Thyroid gland (tissue), 4 donors: ENCODE measurements around the gene CCDC88A. TPM values are rescaled to one million over a fixed set of nuclear protein-coding genes. Genes with fewer than 3 reads are reported as not detected.

Source experiments
- DNase-seq, 2 donors: peaks; one replicate each; pipeline ENCODE4 v3.0.0-alpha.2; 2019
- H3K27ac ChIP-seq, 3 donors: fragments of 200-600 bp; sonication (generic); 1 replicate in 2 of 3; 2 replicates in 1 of 3; pipeline ENCODE4 v1.5.1; 2016 to 2019; ENCODE audit warnings: mild to moderate bottlenecking in 1 of 3, moderate library complexity in 1 of 3
- H3K27me3 ChIP-seq: fragments of 200-600 bp; sonication (generic); one replicate; pipeline ENCODE4 v1.5.1; 2019
- H3K36me3 ChIP-seq, 2 donors: fragments of 200-600 bp; sonication (generic); one replicate each; pipeline ENCODE4 v1.5.1; 2016 to 2019
- H3K4me1 ChIP-seq, 2 donors: fragments of 200-600 bp; sonication (generic); one replicate each; pipeline ENCODE4 v1.5.1; 2017 to 2019
- H3K4me3 ChIP-seq, 3 donors: fragments of 200-600 bp; sonication (generic); replicated peaks in 1 of 3; 1 replicate in 2 of 3; 2 replicates in 1 of 3; pipeline ENCODE4 v1.5.1; 2016; ENCODE audit warnings: mild to moderate bottlenecking in 1 of 3
- H3K9me3 ChIP-seq: fragments of 200-600 bp; sonication (generic); one replicate; pipeline ENCODE4 v1.5.1; 2017
- POLR2A ChIP-seq, 2 donors: fragments of 450-650 bp; IDR thresholded peaks; one replicate each; pipeline ENCODE4 v1.6.1; 2017; ENCODE audit warnings: antibody characterized with exemption in 2 of 2, mild to moderate bottlenecking in 2 of 2, moderate library complexity in 1 of 2
- WGBS, 2 donors: methylation state at CpG; one replicate each; pipeline ENCODE4 v1.1.5; 2017; 5-methylcytosine and 5-hydroxymethylcytosine counted together
- intact Hi-C: fragments of 100-400 bp; cut with DNase I; formaldehyde crosslinking; loops from one replicate; pipeline ENCODE4 v1.15.1; 2023
- total RNA-seq, 4 donors: library from RNA; depleted of rRNA; stranded (reverse); fragments of >200 nt; gene quantifications; one replicate each; pipeline ENCODE4 v1.2.3, GENCODE V29; 2016
- TF ChIP-seq, protein P1 (sequence below), 6 experiments: fragments of 200-600 bp in 3 of 6; fragments of 450-650 bp in 3 of 6; sonication (generic) in 3 of 6; IDR thresholded peaks; one replicate each; pipeline ENCODE4 v1.5.1; 2016 to 2019; ENCODE audit warnings: antibody characterized with exemption in 6 of 6, mild to moderate bottlenecking in 2 of 6, inconsistent platforms in 1 of 6, moderate library complexity in 1 of 6

The CCDC88A gene
- total RNA-seq, 4 donors from 2014 or later: 35.9 to 51.5 (median 42.5) TPM

DNA sequence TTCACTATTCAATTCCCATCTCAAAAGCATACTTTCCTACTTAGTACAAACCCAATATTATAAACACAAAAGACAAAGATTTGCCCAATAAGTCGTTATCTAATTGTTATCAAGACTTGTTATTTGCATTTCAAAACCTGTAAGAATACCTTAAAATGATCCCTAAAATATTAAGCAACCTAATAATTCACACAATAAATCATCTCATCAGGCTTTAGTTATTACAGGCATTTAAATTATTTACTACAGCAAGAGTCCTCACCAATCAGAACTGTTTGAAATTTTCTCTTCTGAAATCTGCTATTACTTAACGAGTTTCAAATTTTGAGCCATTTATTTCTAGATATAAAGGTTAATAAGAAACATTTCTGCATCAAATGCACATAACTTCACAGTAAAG is 1.6 kb downstream of the CCDC88A start:
- Histone ChIP-seq H3K27me3 (no peaks in the 10 kb centered on the region), H3K4me3 (no peak overlapping the region), H3K36me3 (no peaks in the 10 kb centered on the region), H3K27ac (peak overlapping the region in 1 of 3 donors; percentile 81), H3K9me3 (no peaks in the 10 kb centered on the region), H3K4me1 (peaks cover 5 to 6% of the 10 kb centered on the region in 2 donors)
- intact Hi-C loops: no loop called here
- DNase-seq: no peak
- 44 to 53% methylated on average over 2 of the region's 2 CpGs for WGBS, 2 donors
- no peak for TF ChIP-seq POLR2A (IDR thresholded peaks at IDR 0.05)
- TF ChIP-seq, protein P1, sequence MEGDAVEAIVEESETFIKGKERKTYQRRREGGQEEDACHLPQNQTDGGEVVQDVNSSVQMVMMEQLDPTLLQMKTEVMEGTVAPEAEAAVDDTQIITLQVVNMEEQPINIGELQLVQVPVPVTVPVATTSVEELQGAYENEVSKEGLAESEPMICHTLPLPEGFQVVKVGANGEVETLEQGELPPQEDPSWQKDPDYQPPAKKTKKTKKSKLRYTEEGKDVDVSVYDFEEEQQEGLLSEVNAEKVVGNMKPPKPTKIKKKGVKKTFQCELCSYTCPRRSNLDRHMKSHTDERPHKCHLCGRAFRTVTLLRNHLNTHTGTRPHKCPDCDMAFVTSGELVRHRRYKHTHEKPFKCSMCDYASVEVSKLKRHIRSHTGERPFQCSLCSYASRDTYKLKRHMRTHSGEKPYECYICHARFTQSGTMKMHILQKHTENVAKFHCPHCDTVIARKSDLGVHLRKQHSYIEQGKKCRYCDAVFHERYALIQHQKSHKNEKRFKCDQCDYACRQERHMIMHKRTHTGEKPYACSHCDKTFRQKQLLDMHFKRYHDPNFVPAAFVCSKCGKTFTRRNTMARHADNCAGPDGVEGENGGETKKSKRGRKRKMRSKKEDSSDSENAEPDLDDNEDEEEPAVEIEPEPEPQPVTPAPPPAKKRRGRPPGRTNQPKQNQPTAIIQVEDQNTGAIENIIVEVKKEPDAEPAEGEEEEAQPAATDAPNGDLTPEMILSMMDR (IDR thresholded peaks at IDR 0.05): no peak

DNA sequence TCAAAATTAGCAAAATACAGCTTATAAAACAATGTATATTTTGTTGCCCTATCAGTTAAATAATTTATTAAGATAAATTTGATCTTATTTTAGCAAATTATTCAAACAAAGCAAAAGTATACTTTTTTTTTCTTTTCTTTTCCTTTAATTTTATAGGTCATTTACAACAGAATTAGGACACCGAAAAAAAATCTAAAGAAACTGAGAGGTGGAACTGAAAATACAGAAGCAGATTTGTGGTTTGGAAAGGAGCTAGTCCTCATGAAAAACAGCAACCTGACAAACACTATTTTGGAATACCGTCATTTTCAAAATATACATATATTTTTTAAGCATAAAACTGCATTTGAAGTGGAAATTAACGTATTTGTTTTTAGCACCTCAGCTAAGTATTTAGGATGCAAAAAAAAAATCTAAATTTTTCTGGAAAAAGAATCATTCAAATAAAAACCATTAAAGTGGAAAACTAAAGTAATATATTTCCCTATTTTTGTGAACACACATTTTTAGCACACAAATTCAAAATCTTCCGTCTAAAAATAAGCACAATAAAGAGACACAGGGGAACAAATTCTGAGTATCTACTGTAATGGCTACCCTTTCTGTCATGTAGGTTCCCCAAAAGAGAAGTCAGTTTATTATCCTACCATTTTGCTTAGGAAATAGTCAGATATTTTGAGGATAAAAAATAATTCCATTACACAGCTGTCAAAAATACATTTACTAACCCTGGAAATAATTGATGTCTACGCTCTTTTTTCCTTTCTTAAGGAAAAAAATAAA is 2.7 kb downstream of the CCDC88A start:
- TF ChIP-seq, protein P1 (IDR thresholded peaks at IDR 0.05): no peak
- no peak for TF ChIP-seq POLR2A (IDR thresholded peaks at IDR 0.05)
- Histone ChIP-seq H3K27ac (no peak overlapping the region), H3K4me3 (no peak overlapping the region), H3K9me3 (no peaks in the 10 kb centered on the region), H3K36me3 (no peaks in the 10 kb centered on the region), H3K27me3 (no peaks in the 10 kb centered on the region), H3K4me1 (peaks cover 5 to 6% of the 10 kb centered on the region in 2 donors)
- DNase-seq: no peak
- WGBS, 2 donors: 73% methylated on average over 5 of the region's 5 CpGs
- intact Hi-C loops: no loop called here

DNA sequence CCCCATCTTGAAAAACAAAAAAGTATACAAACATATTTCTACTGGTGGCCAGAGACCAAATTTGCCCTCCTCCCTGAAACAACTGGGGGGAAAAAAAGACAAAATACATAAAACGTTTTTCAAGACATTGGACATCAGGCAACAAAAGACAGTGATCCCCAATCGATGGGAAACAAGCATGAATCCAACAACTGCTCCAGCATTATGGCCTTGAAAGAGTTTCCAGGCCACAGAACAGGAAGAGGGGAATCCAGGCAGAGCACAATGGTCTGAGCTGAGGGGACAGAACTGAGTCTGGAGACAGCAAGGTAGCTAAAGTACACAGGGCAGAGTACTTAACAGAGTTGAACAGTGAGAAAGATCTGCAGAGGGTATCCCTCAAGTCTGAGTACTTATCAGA is 4.4 kb downstream of the CCDC88A start:
- no peak for TF ChIP-seq POLR2A (IDR thresholded peaks at IDR 0.05)
- TF ChIP-seq, protein P1 (IDR thresholded peaks at IDR 0.05): no peak
- H3K9me3 ChIP-seq: no peaks in the 10 kb centered on the region
- intact Hi-C loops: no loop called here
- no peak overlapping the region for H3K27ac ChIP-seq
- WGBS, 2 donors: 81 to 91% methylated on average over 2 of the region's 2 CpGs
- no peak for DNase-seq
- no peaks in the 10 kb centered on the region for H3K27me3 ChIP-seq
- H3K4me1 ChIP-seq: peaks cover 5 to 6% of the 10 kb centered on the region in 2 donors
- H3K4me3 ChIP-seq: no peak overlapping the region
- H3K36me3 ChIP-seq: no peaks in the 10 kb centered on the region

DNA sequence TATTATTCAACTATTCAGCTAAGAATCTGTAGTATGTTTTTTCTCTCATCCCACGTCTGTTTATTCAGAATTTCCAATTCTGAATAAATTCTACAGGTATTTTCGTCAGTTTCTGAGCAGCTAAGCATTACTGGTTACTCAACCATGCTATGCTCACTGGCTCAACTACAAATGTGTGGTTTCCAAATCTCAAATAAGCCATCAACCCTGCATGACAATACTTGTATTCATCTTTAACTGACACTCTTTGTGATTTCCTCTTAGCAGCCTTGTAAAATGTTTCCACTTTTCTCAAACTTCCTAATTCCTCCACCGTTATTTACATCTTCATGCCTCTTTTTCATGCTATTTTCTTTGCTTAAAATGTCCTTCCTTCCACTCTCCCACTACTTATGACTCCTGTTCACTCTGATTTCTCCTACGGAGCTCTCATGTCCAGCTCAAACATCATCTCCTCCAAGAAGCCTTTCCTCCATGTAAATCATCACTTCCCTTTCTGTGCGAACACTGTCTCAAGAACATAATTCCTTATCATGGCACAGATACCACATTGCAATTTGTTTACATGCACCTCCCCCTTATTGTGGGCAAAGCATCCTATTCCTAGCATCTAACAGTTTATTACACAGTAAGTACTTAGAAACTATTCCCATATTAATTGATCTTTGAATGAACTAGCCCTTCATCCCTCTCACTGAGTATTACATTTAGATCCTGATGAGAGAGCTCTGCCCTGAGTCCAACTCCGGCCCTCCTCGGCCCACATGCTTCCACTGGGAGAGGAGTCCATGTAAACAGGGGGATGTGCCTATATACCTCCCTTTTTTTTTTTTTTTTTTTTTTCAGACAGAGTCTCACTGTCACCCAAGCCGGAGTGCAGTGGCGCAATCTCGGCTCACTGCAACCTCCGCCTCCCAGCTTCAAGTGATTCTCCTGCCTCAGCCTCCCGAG is 10.5 kb downstream of the CCDC88A start:
- Histone ChIP-seq H3K36me3 (no peaks in the 10 kb centered on the region), H3K4me1 (peaks cover 9 to 10% of the 10 kb centered on the region in 2 donors), H3K27ac (no peak overlapping the region), H3K4me3 (no peak overlapping the region), H3K27me3 (no peaks in the 10 kb centered on the region), H3K9me3 (no peaks in the 10 kb centered on the region)
- TF ChIP-seq, protein P1 (IDR thresholded peaks at IDR 0.05): no peak
- no peak for TF ChIP-seq POLR2A (IDR thresholded peaks at IDR 0.05)
- 79 to 81% methylated on average over 12 of the region's 12 CpGs for WGBS, 2 donors
- DNase-seq: no peak
- intact Hi-C loops: no loop called here
